HG03060 (cell line): Measurements from ENCODE around the gene SLIT3.

Experiments used
- ATAC-seq: cut with Tn5 transposase; IDR thresholded peaks from one replicate; pipeline ENCODE4 v1.9.1; 2021; ENCODE audit warnings: low read depth, moderate number of reproducible peaks; ENCODE audit not compliant: unreplicated experiment

SLIT3 gene

GRCh38 chr5:168736281-168736831 lies 564.6 kb downstream of the SLIT3 start:
- ATAC-seq = no peak

- ATAC-seq = no peak
Measured at GRCh38 chr5:168734620-168735300, 566.2 kb downstream of the SLIT3 start.

- ATAC-seq = no peak
Measured at GRCh38 chr5:168734119-168734518, 566.8 kb downstream of the SLIT3 start.

- no peak for ATAC-seq
Measured at GRCh38 chr5:168728546-168729211, 572.3 kb downstream of the SLIT3 start.

- ATAC-seq = no peak
Measured at GRCh38 chr5:168727547-168727946, 573.4 kb downstream of the SLIT3 start.

- no peak for ATAC-seq
Measured at GRCh38 chr5:168726342-168726741, 574.6 kb downstream of the SLIT3 start.

- no peak for ATAC-seq
Measured at GRCh38 chr5:168724227-168724626, 576.7 kb downstream of the SLIT3 start.

- ATAC-seq = no peak
Measured at GRCh38 chr5:168723037-168723436, 577.9 kb downstream of the SLIT3 start.

- ATAC-seq = no peak
Measured at GRCh38 chr5:168721966-168722365, 579.0 kb downstream of the SLIT3 start.

GRCh38 chr5:168721002-168721753 lies 579.8 kb downstream of the SLIT3 start:
- no peak for ATAC-seq

GRCh38 chr5:168720575-168720974 lies 580.4 kb downstream of the SLIT3 start:
- ATAC-seq = no peak

GRCh38 chr5:168714046-168714445 lies 586.9 kb downstream of the SLIT3 start:
- ATAC-seq = peak; percentile 60

- no peak for ATAC-seq
Measured at GRCh38 chr5:168713051-168713450, 587.9 kb downstream of the SLIT3 start.

GRCh38 chr5:168712280-168712924 lies 588.5 kb downstream of the SLIT3 start:
- ATAC-seq = peak; percentile 43

GRCh38 chr5:168710706-168711105 lies 590.2 kb downstream of the SLIT3 start:
- ATAC-seq = no peak

GRCh38 chr5:168707716-168708695 lies 592.9 kb downstream of the SLIT3 start:
- no peak for ATAC-seq

- no peak for ATAC-seq
Measured at GRCh38 chr5:168706655-168707069, 594.3 kb downstream of the SLIT3 start.

GRCh38 chr5:168705321-168705720 lies 595.6 kb downstream of the SLIT3 start:
- no peak for ATAC-seq

GRCh38 chr5:168702511-168702910 lies 598.4 kb downstream of the SLIT3 start:
- no peak for ATAC-seq

- no peak for ATAC-seq
Measured at GRCh38 chr5:168701641-168702040, 599.3 kb downstream of the SLIT3 start.
